ENCODE measurements around the gene C10orf62.
A peak's percentile ranks its signal among the peaks of the same experiment; 100 is the strongest.
"Not testable (repeated sequence)": the region's sequence is repeated elsewhere in the genome, so short reads cannot be mapped to it uniquely, and the experiment has no call there.

The C10orf62 gene

GRCh38 chr10:97566336-97566996 is 23.1 kb upstream of the C10orf62 start:
- DNase-seq (ENCODE audit: low read depth), result no peak

GRCh38 chr10:97567891-97568290 is 21.6 kb upstream of the C10orf62 start:
- DNase-seq (ENCODE audit: low read depth), result no peak

GRCh38 chr10:97570146-97570788 is 19.3 kb upstream of the C10orf62 start:
- DNase-seq (ENCODE audit: low read depth), result no peak

GRCh38 chr10:97570789-97571471 is 18.6 kb upstream of the C10orf62 start:
- DNase-seq (ENCODE audit: low read depth), result no peak

GRCh38 chr10:97571622-97572021 is 17.9 kb upstream of the C10orf62 start:
- no peak for DNase-seq (ENCODE audit: low read depth)

- peak; percentile 21 for DNase-seq (ENCODE audit: low read depth)
Observed at GRCh38 chr10:97572214-97572989, 17.1 kb upstream of the C10orf62 start, which contains the start of gene ANKRD2. ANKRD2 (plus strand) TSS chr10:97572779; CDS start chr10:97572789, 10 bp downstream.

- no peak for DNase-seq (ENCODE audit: low read depth)
Observed at GRCh38 chr10:97573021-97573420, 16.5 kb upstream of the C10orf62 start.

GRCh38 chr10:97573672-97574071 is 15.8 kb upstream of the C10orf62 start:
- DNase-seq (ENCODE audit: low read depth), result no peak

GRCh38 chr10:97574374-97575126 is 15.0 kb upstream of the C10orf62 start:
- DNase-seq (ENCODE audit: low read depth), result no peak

- DNase-seq (ENCODE audit: low read depth), result no peak
Observed at GRCh38 chr10:97575127-97575668, 14.3 kb upstream of the C10orf62 start.

GRCh38 chr10:97576487-97576886 is 13.0 kb upstream of the C10orf62 start:
- DNase-seq (ENCODE audit: low read depth), result not testable (repeated sequence)

- no peak for DNase-seq (ENCODE audit: low read depth)
Observed at GRCh38 chr10:97577701-97578100, 11.8 kb upstream of the C10orf62 start.

GRCh38 chr10:97578171-97578844 is 11.2 kb upstream of the C10orf62 start:
- no peak for DNase-seq (ENCODE audit: low read depth)

GRCh38 chr10:97580421-97581367 is 8.8 kb upstream of the C10orf62 start:
- no peak for DNase-seq (ENCODE audit: low read depth)

GRCh38 chr10:97582169-97582568 is 7.4 kb upstream of the C10orf62 start:
- DNase-seq (ENCODE audit: low read depth), result no peak

- no peak for DNase-seq (ENCODE audit: low read depth)
Observed at GRCh38 chr10:97583476-97583875, 6.0 kb upstream of the C10orf62 start.

GRCh38 chr10:97584060-97584797 is 5.3 kb upstream of the C10orf62 start, which contains the start of gene HOGA1:
HOGA1 (plus strand) TSS chr10:97584389; CDS start chr10:97584704, 315 bp downstream.
- DNase-seq (ENCODE audit: low read depth), result no peak

GRCh38 chr10:97584798-97585438 is 4.6 kb upstream of the C10orf62 start:
- DNase-seq (ENCODE audit: low read depth), result no peak
